Gastrocnemius medialis (tissue), 4 donors: ENCODE results near the gene AK5.

ENCODE experiments used
- POLR2A ChIP-seq, 2 donors: fragments of 450-650 bp; IDR thresholded peaks; one replicate each; pipeline ENCODE4 v1.6.1; 2017; ENCODE audit warnings: antibody characterized with exemption in 2 of 2, mild to moderate bottlenecking in 2 of 2, moderate library complexity in 2 of 2
- TF ChIP-seq, protein P1 (sequence below), 5 experiments: fragments of 450-650 bp in 3 of 5; fragments of 200-600 bp in 2 of 5; sonication (generic) in 2 of 5; IDR thresholded peaks in 4 of 5; conservative IDR thresholded peaks in 1 of 5; 1 replicate in 4 of 5; 2 replicates in 1 of 5; pipeline ENCODE4 v1.5.1; 2016 to 2019; ENCODE audit warnings: antibody characterized with exemption in 5 of 5, mild to moderate bottlenecking in 3 of 5, moderate library complexity in 3 of 5

DNA sequence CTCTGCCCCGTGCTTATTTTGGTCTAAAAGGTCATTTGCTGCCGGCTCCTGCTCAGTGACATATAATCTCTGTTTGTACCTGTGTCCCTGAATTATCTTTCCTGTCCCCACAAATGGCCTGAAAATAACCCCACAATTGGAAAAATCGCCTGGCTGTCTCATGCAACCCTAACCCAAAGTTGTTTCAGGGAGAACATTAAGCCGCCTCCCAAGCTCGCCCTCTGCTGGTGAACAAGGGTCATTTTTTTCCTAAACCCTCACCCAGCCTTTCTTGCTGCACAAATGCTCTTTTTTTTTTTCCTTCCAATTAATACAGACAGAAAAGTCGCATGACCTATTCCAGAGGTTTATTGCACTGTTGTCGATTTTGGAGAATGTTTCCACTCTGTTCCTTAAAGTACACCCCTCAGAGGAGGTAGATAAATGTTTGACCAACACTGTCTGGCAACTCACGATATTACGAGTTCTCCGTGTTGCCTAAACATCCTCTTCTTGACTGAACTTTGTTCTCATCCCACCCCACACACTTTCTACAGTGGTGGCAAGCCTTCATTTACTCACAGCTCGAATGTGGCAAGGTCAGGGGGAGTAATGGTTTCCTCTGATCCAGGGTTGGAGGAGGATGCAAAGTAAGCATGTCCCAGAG is 252.0 kb downstream of the AK5 start:
- TF ChIP-seq POLR2A (IDR thresholded peaks at IDR 0.05), result no peak
- TF ChIP-seq, protein P1, sequence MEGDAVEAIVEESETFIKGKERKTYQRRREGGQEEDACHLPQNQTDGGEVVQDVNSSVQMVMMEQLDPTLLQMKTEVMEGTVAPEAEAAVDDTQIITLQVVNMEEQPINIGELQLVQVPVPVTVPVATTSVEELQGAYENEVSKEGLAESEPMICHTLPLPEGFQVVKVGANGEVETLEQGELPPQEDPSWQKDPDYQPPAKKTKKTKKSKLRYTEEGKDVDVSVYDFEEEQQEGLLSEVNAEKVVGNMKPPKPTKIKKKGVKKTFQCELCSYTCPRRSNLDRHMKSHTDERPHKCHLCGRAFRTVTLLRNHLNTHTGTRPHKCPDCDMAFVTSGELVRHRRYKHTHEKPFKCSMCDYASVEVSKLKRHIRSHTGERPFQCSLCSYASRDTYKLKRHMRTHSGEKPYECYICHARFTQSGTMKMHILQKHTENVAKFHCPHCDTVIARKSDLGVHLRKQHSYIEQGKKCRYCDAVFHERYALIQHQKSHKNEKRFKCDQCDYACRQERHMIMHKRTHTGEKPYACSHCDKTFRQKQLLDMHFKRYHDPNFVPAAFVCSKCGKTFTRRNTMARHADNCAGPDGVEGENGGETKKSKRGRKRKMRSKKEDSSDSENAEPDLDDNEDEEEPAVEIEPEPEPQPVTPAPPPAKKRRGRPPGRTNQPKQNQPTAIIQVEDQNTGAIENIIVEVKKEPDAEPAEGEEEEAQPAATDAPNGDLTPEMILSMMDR (IDR thresholded peaks at IDR 0.05 in 4 of 5, conservative IDR thresholded peaks at IDR 0.05 in 1 of 5), result peak; percentile 42 to 79 (median 58)
